NB4 (cell line): ENCODE measurements around the gene NPAS3.

Source experiments
- DNase-seq: peaks from one replicate; pipeline ENCODE4 v3.0.0; 2010; ENCODE audit warnings: low read depth
- H3K4me3 ChIP-seq: one replicate; pipeline ENCODE4 v1.5.1; 2011; ENCODE audit warnings: mild to moderate bottlenecking, low read depth, low read length, moderate library complexity
- CTCF ChIP-seq: IDR thresholded peaks from one replicate; pipeline ENCODE4 v1.5.1; 2012; ENCODE audit warnings: low read depth, low read length
- MAX ChIP-seq: IDR thresholded peaks from 2 replicates; pipeline ENCODE4 v1.6.1; 2011; ENCODE audit warnings: low read depth, low read length
- MYC ChIP-seq: IDR thresholded peaks from 2 replicates; pipeline ENCODE4 v1.6.1; 2011; ENCODE audit warnings: low read depth, low read length
- POLR2A ChIP-seq: IDR thresholded peaks from 2 replicates; pipeline ENCODE4 v1.6.1; 2011; ENCODE audit warnings: mild to moderate bottlenecking; ENCODE audit not compliant: insufficient read length; ENCODE audit errors: extremely low read depth

The NPAS3 gene

GRCh38 chr14:33762161-33762851 is 823.6 kb downstream of the NPAS3 start:
- no peak overlapping the region for H3K4me3 ChIP-seq
- TF ChIP-seq MAX, result no peak
- no peak for TF ChIP-seq CTCF
- no peak for TF ChIP-seq POLR2A
- TF ChIP-seq MYC, result no peak
- no peak for DNase-seq

- TF ChIP-seq MYC (no peak), POLR2A (no peak), CTCF (no peak), MAX (no peak)
- no peak for DNase-seq
- no peak overlapping the region for H3K4me3 ChIP-seq
Observed at GRCh38 chr14:33764876-33765650, 826.4 kb downstream of the NPAS3 start.

- DNase-seq, result no peak
Observed at GRCh38 chr14:33767586-33768457, 829.1 kb downstream of the NPAS3 start.

GRCh38 chr14:33768458-33768830 is 829.8 kb downstream of the NPAS3 start:
- no peak for DNase-seq
- no peak overlapping the region for H3K4me3 ChIP-seq
- no peak for TF ChIP-seq CTCF
- TF ChIP-seq MAX, result no peak
- TF ChIP-seq MYC, result no peak
- TF ChIP-seq POLR2A, result no peak

More at GRCh38 chr14:33767586-33768457, 829.1 kb downstream of the NPAS3 start:
- TF ChIP-seq MYC, result no peak
- no peak for TF ChIP-seq CTCF
- TF ChIP-seq POLR2A, result no peak
- no peak for TF ChIP-seq MAX
- no peak overlapping the region for H3K4me3 ChIP-seq

GRCh38 chr14:33773205-33774030 is 834.7 kb downstream of the NPAS3 start:
- TF ChIP-seq CTCF, result no peak
- TF ChIP-seq MYC, result no peak
- TF ChIP-seq MAX, result no peak
- TF ChIP-seq POLR2A, result no peak
- H3K4me3 ChIP-seq, result no peak overlapping the region
- no peak for DNase-seq
